ENCODE results near the gene NFILZ.

NFILZ gene

GRCh38 chr19:8609279-8610040 is 21.0 kb upstream of the NFILZ start:
- Histone ChIP-seq H3K4me1 (ENCODE audit: control insufficient read depth, insufficient read depth, low read length) (no peaks in the 10 kb centered on the region), H3K9me3 (ENCODE audit: control insufficient read depth, insufficient read depth, low read depth, low read length) (no peaks in the 10 kb centered on the region), H3K36me3 (ENCODE audit: control insufficient read depth in 2 of 2, insufficient read depth in 1 of 2, low read length in 2 of 2) (peaks cover 0 to 7% of the 10 kb centered on the region in 2 experiments; a peak in 2 of 3 replicates), H3K27ac (ENCODE audit: extremely low read depth, low read depth, low read length) (no peak overlapping the region), H3K4me3 (ENCODE audit: low read depth, low read length) (no peak overlapping the region)
- ChIA-PET POLR2A (interaction anchor here (0.6 kb wide), 1 partner anchor 219 kb away, joined by 5 read pairs; the partner anchor contains the start of gene RAB11B), CTCF (interaction anchor here (0.5 kb wide), 1 partner anchor 33 kb away, joined by 3 read pairs; no protein-coding TSS in a partner anchor)
- TF ChIP-seq ZNF335 (tag by site-specific recombination; conservative IDR thresholded peaks at IDR 0.05) (no peak), ZNF704 (tag by site-specific recombination; IDR thresholded peaks at IDR 0.05) (no peak), ZNF23 (tag by site-specific recombination; IDR thresholded peaks at IDR 0.05; ENCODE audit: borderline replicate concordance) (no peak), FEZF1 (tag by site-specific recombination; IDR thresholded peaks at IDR 0.05) (no peak), TRIM28 (IDR thresholded peaks at IDR 0.05; ENCODE audit: borderline replicate concordance, low read length) (peak; percentile 81), ZNF660 (tag by site-specific recombination; IDR thresholded peaks at IDR 0.05) (no peak), ZNF48 (tag by site-specific recombination; IDR thresholded peaks at IDR 0.05) (no peak), ZNF791 (tag by site-specific recombination; IDR thresholded peaks at IDR 0.05) (no peak), ZSCAN5A (tag by site-specific recombination; IDR thresholded peaks at IDR 0.05) (no peak; the same call in 1 of the 2 replicates), ZNF623 (tag by site-specific recombination; IDR thresholded peaks at IDR 0.05) (no peak), ZEB2 (tag by site-specific recombination; IDR thresholded peaks at IDR 0.05) (no peak), MYNN (tag by site-specific recombination; IDR thresholded peaks at IDR 0.05; ENCODE audit: borderline replicate concordance) (no peak), ZNF513 (tag by site-specific recombination; IDR thresholded peaks at IDR 0.05) (no peak), ZNF362 (tag by site-specific recombination; IDR thresholded peaks at IDR 0.05) (no peak), PRDM2 (tag by site-specific recombination; IDR thresholded peaks at IDR 0.05; ENCODE audit: borderline replicate concordance) (no peak), SCRT2 (tag by site-specific recombination; IDR thresholded peaks at IDR 0.05) (no peak), GLI4 (tag by site-specific recombination; IDR thresholded peaks at IDR 0.05) (no peak), ZNF677 (tag by site-specific recombination; IDR thresholded peaks at IDR 0.05) (no peak), GLIS2 (tag by site-specific recombination; IDR thresholded peaks at IDR 0.05) (peak; percentile 53), ZNF776 (tag by site-specific recombination; IDR thresholded peaks at IDR 0.05; ENCODE audit: borderline replicate concordance) (no peak), ZNF792 (tag by site-specific recombination; IDR thresholded peaks at IDR 0.05) (no peak)
- TF ChIP-seq, protein P1, sequence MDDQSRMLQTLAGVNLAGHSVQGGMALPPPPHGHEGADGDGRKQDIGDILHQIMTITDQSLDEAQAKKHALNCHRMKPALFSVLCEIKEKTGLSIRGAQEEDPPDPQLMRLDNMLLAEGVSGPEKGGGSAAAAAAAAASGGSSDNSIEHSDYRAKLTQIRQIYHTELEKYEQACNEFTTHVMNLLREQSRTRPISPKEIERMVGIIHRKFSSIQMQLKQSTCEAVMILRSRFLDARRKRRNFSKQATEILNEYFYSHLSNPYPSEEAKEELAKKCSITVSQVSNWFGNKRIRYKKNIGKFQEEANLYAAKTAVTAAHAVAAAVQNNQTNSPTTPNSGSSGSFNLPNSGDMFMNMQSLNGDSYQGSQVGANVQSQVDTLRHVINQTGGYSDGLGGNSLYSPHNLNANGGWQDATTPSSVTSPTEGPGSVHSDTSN (CRISPR knock-in tag; IDR thresholded peaks at IDR 0.05), result no peak
- TF ChIP-seq, protein P2, sequence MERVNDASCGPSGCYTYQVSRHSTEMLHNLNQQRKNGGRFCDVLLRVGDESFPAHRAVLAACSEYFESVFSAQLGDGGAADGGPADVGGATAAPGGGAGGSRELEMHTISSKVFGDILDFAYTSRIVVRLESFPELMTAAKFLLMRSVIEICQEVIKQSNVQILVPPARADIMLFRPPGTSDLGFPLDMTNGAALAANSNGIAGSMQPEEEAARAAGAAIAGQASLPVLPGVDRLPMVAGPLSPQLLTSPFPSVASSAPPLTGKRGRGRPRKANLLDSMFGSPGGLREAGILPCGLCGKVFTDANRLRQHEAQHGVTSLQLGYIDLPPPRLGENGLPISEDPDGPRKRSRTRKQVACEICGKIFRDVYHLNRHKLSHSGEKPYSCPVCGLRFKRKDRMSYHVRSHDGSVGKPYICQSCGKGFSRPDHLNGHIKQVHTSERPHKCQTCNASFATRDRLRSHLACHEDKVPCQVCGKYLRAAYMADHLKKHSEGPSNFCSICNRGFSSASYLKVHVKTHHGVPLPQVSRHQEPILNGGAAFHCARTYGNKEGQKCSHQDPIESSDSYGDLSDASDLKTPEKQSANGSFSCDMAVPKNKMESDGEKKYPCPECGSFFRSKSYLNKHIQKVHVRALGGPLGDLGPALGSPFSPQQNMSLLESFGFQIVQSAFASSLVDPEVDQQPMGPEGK (tag by site-specific recombination; IDR thresholded peaks at IDR 0.05), result no peak

Data from HEK293 (cell line).